Islet precursor cell (in vitro differentiated cells): ENCODE data around the gene SLC2A9.
"Not testable (repeated sequence)": the region's sequence is repeated elsewhere in the genome, so short reads cannot be mapped to it uniquely, and the experiment has no call there.

ENCODE experiments used
- DNase-seq: peaks from one replicate; pipeline ENCODE4 v3.0.0-alpha.2; 2018

SLC2A9 gene

DNA sequence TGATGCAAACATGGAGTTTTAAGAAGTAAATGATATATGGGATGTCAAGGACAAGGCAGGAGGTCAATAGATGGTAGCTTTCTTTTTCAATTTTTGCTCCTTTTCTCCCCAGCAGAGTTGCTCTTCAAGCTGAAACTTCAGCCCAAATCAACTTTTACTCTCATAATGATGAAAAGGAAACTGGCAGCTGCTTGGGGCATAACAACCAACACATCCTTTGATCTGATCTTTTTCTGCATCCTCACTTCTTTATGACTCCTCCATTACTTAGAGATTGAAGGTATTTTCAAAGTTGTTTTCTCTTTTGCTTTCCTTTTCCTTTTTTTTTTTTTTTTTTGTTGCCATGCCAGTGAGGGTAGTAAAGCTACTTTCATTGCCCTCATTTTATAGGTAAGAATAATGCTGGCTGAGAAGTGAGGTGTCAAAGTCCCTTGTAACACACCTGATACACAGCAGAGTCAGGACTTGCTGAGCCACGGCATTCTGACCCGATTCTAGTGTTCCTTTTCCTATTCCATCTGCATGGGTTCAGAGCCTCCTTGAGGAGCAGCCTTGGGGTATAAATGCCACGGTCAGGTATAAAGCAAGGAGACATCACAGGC lies 26.9 kb downstream of the SLC2A9 start:
- DNase-seq = no peak

DNA sequence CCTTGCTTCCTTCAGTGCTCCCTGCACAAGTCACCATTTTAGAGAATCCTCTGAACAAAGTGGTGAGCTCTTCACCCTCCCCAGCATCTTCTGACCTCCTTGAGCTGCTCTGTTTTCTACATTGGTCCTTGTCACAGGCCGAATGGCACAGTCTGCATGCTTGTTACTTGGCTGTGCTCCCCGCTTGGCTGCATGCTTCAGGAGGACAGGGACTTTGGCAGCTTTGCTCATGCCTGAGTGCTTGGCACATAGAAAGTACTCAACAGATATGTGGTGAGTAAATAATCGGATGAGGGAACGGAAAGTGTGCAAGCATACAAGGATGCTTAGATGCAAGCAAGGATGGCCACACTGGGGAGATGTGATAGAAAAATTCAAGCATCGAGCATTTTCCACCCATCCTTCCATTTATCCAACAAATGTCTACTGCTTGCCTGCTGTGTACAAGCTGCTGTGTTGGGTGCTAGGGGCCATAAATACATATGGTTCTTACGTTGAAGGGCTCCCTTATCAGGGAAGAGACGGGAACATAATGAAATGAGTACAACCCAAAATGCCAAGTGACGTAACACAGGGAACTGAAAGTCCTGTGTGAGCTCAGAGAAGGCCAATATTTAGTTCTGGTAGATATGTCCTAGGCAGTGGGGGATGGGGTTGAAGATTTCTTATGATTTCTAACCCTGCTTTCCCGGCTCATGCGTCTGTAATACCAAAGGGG lies 31.2 kb downstream of the SLC2A9 start:
- DNase-seq = no peak

- no peak for DNase-seq
These were observed 32.4 kb downstream of the SLC2A9 start for GRCh38 chr4:9988933-9989332.

DNA sequence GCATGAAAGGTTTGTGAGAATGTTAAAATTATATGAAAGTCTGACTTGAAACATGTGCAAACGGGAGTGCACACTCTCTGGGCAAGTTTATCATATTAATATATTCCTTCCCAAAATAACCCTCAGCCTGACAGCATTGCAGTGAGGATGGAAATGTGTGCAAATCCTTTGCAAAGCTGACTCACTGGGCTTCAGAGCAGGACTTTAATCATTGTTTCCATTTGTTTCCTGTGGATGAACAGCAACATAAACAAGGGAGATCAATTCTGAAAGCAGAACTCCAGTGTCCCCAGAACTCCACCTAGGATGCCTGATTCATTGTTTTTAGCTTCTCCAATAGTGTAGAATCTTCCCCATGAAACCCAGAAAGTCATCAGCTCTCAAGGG lies 32.9 kb downstream of the SLC2A9 start:
- no peak for DNase-seq

DNA sequence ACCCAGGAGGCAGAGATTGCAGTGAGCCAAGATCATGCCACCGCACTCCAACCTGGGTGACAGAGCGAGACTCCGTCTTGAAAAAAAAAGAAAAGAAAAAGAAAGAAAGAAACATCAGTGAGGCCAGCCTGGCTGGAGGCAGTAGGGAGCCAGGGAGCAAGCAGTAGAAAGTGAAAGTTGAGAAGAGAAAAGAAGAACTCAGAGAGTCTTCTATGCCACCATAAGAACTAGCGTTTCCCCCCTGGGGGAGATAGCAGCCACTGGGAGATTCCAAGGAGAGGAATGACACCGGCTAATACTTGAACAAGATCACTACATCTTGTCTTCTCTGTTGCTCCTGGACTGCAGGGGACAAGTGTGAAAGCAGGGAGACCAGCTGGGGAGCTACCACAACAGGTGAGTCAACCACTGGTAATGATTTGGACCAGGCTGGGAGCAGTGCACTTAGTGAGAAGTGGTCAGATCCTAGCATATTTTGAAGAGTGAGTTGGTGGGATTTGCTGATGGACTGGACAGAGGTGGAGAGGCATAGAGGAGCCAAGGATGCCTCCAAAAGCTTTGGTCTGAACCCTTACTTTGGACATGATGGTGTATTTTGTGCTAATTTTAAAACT lies 33.4 kb downstream of the SLC2A9 start:
- no peak for DNase-seq

DNA sequence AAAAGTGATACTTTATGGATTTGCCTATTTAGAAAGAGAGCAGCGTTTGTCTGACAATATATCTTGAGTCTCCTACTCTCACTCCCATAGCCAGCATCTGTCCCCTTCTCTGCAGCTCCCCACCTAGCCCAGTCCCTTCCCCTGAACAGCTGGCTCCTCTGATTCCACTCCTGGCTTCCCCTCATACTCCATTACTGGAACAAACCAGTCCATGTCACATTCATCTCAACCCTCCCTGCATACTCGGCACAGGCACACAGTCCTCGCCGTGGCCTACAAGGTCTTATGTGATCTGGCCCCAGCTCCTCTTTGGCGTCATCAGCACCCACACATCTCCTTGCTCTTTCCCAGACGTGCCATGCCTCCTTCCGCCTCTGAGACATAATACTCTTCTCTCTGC lies 36.7 kb downstream of the SLC2A9 start:
- DNase-seq = no peak

GRCh38 chr4:9983211-9983610 lies 38.1 kb downstream of the SLC2A9 start:
- DNase-seq = no peak

DNA sequence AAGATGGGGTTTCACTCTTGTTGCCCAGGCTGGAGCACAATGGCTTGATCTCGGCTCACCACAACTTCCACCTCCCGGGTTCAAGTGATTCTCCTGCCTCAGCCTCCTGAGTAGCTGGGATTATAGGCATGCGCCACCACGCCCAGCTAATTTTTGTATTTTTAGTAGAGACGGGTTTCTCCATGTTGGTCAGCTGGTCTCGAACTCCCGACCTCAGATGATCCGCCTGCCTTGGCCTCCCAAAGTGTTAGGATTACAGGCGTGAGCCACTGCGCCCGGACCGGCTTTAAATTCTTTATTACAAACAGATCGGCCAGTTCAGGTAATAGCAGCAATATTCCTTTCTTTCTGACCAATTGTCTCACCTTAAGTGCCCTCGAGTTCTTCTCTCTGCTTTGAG lies 39.4 kb downstream of the SLC2A9 start:
- DNase-seq = not testable (repeated sequence)

- DNase-seq = no peak
These were observed 40.4 kb downstream of the SLC2A9 start for GRCh38 chr4:9980898-9981297.

DNA sequence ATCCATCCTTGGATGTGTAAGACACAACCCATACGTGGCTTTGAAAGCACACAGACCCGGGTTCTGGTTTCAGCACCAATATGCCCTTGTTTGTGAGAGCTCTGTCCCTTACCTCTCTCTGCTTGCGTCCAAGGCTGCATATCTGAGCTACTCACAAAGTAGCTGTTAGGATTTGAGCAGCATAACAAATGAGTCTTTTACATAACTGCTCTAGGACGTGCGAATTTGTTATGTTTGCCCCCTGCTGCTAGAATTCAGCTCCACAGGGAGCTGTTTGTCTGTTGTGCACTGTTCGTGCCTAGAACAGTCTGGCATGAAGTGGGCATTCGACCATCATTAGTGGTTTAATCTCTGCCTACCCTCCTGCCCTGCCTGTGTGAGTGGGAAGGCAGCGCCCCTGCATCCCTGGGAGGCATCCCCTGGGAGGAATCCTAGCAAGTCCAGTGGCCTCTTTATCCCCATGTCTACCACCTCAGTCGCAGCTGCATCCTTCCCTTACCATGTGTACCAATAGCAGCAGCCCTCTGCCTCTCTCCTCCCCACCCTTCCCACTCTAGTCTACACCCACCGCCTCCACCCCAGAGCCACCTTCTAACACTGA lies 42.1 kb downstream of the SLC2A9 start:
- no peak for DNase-seq

DNA sequence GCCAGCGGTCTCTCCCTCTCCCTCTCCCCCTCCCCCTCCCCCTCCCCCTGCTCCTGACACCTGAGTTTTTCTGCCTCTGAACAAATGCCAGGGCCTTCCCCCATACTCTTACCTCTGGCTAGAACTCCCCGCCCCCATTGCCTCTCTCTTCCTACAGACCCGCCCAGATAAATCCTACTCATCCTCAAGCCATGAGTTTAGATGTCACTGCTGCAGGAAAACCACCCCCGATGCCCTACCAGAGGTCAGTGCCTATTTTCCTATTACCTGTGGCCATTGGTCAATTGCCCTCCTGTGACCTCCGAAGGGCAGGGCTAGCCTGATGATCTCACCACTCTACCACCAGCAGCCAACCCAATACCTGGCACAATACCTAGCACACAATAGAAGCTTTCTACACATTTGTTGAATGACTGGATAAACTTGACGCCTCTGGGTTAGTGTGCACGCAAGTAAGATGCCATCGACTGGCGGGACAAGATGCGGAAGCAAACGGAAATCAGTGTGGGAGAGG lies 43.7 kb downstream of the SLC2A9 start:
- no peak for DNase-seq

DNA sequence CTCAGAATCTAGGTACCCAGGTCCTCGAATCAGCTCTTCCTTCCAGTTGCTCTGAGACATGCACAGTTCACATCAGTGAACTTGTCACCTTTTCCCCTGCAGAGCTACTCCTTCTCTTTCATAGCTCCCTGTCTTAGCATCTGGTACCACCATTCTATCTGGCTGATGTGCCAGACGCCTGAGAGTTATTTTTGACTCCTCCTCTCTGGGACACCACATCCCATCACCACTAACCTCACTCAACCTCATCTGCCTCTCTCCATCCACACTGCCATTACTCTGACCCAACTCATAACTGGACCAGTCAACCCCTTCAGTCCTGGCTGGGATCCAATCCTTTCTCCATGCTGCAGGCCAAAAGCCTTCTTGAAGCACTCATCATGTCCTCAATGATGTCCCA lies 44.5 kb downstream of the SLC2A9 start:
- DNase-seq = no peak

DNA sequence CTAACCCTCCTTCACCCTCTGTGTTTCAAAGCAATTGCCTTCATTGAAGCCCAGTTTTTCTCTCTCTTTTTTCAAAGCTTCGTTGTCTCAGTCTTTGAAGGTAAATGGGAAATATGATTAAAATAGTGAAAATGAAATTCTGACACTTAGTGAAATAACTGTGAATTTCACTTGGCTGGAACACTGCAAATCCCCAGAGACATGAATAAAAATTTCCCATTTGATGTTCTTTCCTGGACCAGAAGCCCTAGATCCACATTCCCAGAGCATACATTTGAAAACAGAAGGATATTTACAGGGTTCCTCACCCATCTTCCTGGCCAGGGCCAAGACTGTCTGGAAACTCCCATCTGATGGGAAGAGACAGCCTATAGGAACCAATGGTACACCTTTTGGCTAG lies 45.0 kb downstream of the SLC2A9 start:
- no peak for DNase-seq

DNA sequence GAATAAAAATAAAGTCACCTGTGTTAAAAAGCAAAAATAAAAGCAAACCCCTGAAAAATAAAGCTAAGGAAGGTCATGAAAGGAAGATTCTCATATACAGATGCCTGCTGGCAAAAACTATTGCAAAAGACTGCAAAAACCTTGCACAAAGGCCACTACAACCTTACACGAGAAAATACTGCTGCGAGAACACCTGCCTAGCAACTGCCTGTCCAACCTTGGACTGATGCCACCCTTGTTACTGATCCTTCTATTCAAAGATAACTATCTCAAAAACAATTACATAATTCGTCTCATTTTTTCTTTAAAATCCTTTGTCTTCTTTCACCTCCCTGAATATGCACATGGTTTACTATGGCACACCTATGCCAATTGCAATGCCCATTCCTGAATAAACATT lies 49.6 kb downstream of the SLC2A9 start:
- no peak for DNase-seq

GRCh38 chr4:9970399-9971011 lies 50.8 kb downstream of the SLC2A9 start:
- DNase-seq = peak; percentile 55

GRCh38 chr4:9969526-9970398 lies 51.5 kb downstream of the SLC2A9 start:
- DNase-seq = no peak

- DNase-seq = no peak
These were observed 52.8 kb downstream of the SLC2A9 start for GRCh38 chr4:9968472-9968871.

DNA sequence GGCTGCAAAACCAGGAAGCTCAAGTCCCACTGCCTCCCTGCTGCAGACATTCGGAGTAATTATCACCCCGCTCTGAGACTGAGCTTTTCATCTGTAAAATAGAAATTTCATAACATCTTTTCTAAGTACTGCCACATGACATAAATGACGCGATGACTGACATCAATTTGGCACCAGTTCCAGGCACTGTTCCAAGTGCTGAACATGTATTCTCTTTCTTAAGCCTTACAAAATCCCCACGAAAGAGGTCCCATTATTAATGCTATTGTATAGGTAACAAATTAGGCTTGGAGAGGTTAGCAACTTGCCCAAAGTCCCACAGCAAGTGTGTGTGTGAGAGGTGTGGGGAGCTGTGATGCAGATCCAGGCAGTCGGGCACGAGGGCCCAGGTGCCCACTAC lies 56.4 kb downstream of the SLC2A9 start:
- DNase-seq = no peak

DNA sequence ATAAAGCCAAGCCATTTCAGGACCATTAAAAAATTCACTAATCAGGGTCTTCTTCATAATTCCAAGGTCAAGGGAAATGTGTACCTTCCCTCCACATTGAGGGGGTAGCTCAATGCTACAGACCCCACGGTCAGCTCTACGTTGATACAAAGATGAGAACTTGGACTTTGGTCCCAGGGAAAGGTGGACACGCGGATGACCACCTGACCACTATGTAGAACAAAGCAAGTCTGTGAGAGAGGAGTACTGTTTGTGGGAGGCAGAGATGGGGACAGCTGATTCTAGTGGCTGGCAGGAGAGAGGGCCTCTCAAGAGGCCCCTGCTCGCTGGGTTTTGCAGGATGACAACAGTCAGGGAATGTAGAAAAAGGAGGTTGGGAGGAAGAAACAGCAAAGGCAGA lies 58.0 kb downstream of the SLC2A9 start:
- DNase-seq = no peak

DNA sequence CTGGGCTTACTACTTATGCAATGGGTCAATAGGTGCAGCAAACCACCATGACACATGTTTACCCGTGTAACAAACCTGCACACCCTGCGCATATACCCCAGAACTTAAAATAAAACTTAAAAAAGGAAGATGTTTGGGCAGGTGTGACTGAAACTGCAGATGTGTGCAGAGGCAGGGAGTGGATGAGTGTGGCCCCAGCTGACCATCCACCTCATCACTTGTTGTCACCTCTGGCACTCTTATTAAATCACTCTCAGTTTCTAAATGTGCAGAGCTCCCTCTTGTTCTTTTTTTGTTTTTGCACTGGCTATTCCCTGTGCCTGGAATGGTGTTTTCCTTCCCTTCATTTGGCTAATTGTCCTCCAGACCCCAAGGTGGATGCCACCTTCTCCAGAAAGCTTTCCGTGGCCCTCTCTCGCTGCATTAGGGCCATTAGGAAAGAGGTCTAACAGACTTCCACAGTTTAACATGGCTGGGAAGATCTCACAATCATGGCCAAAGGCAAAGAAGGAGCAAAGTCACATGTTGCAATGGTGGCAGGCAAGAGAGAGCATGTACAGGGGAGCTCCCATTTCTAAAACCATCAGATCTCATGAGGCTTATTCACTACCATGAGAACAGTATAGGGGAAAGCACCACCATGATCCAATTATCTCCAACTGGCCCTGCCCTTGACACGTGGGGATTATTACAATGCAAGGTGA lies 58.5 kb downstream of the SLC2A9 start:
- no peak for DNase-seq

DNA sequence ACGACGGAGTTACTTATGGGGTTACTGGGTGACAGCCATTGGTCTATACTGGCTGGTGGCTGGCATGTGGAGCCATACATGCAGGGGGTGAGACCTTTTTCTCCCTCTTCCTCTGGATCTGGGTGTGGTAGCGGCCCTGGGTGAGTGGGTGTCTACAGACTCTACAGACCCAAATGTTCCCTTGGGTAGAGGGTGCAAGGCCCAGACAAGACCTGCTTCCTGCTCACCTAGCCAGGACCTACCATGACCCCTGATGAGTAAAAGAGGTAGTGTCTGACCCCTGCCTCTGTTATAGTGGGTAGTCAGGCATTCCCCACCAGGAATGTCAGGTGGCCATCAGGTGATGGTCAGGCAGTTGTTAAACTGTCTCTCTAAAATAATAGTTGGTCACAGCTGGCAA lies 66.8 kb downstream of the SLC2A9 start:
- no peak for DNase-seq

- DNase-seq = no peak
These were observed 68.2 kb downstream of the SLC2A9 start for GRCh38 chr4:9953089-9953488.
